H1 (cell line): ENCODE results near the gene RHEX. TPM values are rescaled to one million over a fixed set of nuclear protein-coding genes. Genes with fewer than 3 reads are reported as not detected.

Experiments
- CREB1 ChIP-seq: IDR thresholded peaks from 2 replicates; pipeline ENCODE4 v1.6.1; 2012; ENCODE audit warnings: inconsistent platforms
- FOSL1 ChIP-seq: IDR thresholded peaks from 2 replicates; pipeline ENCODE4 v1.6.1; 2011; ENCODE audit warnings: mild to moderate bottlenecking, low read depth, low read length, moderate library complexity; ENCODE audit not compliant: insufficient read depth
- RFX5 ChIP-seq: IDR thresholded peaks from 2 replicates; pipeline ENCODE4 v1.6.1; 2011; ENCODE audit warnings: low read depth, low read length, improper control_type of control experiment, borderline replicate concordance
- RNF2 ChIP-seq: fragments of 200-900, 300-1000 bp; sonication (generic); IDR thresholded peaks from 2 replicates; pipeline ENCODE4 v1.7.1; 2016; ENCODE audit warnings: borderline replicate concordance, low read depth, mild to moderate bottlenecking, antibody characterized with exemption, low read length; ENCODE audit not compliant: poor library complexity, severe bottlenecking; ENCODE audit errors: missing control alignments
- polyA plus RNA-seq, 7 experiments: library from polyadenylated mRNA; depleted of rRNA in 3 of 7; stranded (reverse) in 5 of 7; unstranded in 2 of 7; fragments of >200 nt in 5 of 7; fragments of 200-250 nt in 2 of 7; gene quantifications; 1 replicate in 5 of 7; 2 replicates in 1 of 7; 4 replicates in 1 of 7; pipeline versions ENCODE4 v1.2.1 to v1.2.3, GENCODE V29; 2011 to 2013; ENCODE audit warnings: missing spikeins in 2 of 7, mixed read lengths in 2 of 7
- total RNA-seq: library from RNA; stranded (reverse); fragmentation: NEBNext Ultra II Directional; extraction: Animal tissue kit (Norgen Biotek cat#: 25700); gene quantifications from 2 replicates; pipeline ENCODE4 v1.2.1, GENCODE V29; 2021
- TF ChIP-seq, protein P1 (sequence below): fragments of 300-600 bp; sonication (generic); IDR thresholded peaks from 2 replicates; pipeline ENCODE4 v1.7.1; 2012; ENCODE audit warnings: low read length, moderate library complexity, mild to moderate bottlenecking, inconsistent platforms; ENCODE audit not compliant: insufficient replicate concordance

The RHEX gene
- total and polyA plus RNA-seq, 2 of the 8 experiments (the other 6 are each of a cell fraction or from before 2014, with no cell fraction given), result not detected

- TF ChIP-seq, protein P1, sequence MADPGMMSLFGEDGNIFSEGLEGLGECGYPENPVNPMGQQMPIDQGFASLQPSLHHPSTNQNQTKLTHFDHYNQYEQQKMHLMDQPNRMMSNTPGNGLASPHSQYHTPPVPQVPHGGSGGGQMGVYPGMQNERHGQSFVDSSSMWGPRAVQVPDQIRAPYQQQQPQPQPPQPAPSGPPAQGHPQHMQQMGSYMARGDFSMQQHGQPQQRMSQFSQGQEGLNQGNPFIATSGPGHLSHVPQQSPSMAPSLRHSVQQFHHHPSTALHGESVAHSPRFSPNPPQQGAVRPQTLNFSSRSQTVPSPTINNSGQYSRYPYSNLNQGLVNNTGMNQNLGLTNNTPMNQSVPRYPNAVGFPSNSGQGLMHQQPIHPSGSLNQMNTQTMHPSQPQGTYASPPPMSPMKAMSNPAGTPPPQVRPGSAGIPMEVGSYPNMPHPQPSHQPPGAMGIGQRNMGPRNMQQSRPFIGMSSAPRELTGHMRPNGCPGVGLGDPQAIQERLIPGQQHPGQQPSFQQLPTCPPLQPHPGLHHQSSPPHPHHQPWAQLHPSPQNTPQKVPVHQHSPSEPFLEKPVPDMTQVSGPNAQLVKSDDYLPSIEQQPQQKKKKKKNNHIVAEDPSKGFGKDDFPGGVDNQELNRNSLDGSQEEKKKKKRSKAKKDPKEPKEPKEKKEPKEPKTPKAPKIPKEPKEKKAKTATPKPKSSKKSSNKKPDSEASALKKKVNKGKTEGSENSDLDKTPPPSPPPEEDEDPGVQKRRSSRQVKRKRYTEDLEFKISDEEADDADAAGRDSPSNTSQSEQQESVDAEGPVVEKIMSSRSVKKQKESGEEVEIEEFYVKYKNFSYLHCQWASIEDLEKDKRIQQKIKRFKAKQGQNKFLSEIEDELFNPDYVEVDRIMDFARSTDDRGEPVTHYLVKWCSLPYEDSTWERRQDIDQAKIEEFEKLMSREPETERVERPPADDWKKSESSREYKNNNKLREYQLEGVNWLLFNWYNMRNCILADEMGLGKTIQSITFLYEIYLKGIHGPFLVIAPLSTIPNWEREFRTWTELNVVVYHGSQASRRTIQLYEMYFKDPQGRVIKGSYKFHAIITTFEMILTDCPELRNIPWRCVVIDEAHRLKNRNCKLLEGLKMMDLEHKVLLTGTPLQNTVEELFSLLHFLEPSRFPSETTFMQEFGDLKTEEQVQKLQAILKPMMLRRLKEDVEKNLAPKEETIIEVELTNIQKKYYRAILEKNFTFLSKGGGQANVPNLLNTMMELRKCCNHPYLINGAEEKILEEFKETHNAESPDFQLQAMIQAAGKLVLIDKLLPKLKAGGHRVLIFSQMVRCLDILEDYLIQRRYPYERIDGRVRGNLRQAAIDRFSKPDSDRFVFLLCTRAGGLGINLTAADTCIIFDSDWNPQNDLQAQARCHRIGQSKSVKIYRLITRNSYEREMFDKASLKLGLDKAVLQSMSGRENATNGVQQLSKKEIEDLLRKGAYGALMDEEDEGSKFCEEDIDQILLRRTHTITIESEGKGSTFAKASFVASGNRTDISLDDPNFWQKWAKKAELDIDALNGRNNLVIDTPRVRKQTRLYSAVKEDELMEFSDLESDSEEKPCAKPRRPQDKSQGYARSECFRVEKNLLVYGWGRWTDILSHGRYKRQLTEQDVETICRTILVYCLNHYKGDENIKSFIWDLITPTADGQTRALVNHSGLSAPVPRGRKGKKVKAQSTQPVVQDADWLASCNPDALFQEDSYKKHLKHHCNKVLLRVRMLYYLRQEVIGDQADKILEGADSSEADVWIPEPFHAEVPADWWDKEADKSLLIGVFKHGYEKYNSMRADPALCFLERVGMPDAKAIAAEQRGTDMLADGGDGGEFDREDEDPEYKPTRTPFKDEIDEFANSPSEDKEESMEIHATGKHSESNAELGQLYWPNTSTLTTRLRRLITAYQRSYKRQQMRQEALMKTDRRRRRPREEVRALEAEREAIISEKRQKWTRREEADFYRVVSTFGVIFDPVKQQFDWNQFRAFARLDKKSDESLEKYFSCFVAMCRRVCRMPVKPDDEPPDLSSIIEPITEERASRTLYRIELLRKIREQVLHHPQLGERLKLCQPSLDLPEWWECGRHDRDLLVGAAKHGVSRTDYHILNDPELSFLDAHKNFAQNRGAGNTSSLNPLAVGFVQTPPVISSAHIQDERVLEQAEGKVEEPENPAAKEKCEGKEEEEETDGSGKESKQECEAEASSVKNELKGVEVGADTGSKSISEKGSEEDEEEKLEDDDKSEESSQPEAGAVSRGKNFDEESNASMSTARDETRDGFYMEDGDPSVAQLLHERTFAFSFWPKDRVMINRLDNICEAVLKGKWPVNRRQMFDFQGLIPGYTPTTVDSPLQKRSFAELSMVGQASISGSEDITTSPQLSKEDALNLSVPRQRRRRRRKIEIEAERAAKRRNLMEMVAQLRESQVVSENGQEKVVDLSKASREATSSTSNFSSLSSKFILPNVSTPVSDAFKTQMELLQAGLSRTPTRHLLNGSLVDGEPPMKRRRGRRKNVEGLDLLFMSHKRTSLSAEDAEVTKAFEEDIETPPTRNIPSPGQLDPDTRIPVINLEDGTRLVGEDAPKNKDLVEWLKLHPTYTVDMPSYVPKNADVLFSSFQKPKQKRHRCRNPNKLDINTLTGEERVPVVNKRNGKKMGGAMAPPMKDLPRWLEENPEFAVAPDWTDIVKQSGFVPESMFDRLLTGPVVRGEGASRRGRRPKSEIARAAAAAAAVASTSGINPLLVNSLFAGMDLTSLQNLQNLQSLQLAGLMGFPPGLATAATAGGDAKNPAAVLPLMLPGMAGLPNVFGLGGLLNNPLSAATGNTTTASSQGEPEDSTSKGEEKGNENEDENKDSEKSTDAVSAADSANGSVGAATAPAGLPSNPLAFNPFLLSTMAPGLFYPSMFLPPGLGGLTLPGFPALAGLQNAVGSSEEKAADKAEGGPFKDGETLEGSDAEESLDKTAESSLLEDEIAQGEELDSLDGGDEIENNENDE, result no peak
- TF ChIP-seq RFX5 (no peak), CREB1 (no peak), FOSL1 (no peak), RNF2 (no peak)
Observed at GRCh38 chr1:206089341-206089740, 36.4 kb downstream of the RHEX start (continued).
